GM10266 (cell line): Measurements from ENCODE around the gene C1orf56.

ENCODE experiments used
- DNase-seq: peaks from one replicate; pipeline ENCODE4 v3.0.0; 2012; ENCODE audit errors: extremely low spot score
- TF ChIP-seq, protein P1 (sequence below): IDR thresholded peaks from 2 replicates; pipeline ENCODE4 v1.5.1; 2012; ENCODE audit warnings: mild to moderate bottlenecking, low read depth; ENCODE audit not compliant: control insufficient read depth, insufficient read depth; ENCODE audit errors: missing control alignments

C1orf56 gene, protein sequence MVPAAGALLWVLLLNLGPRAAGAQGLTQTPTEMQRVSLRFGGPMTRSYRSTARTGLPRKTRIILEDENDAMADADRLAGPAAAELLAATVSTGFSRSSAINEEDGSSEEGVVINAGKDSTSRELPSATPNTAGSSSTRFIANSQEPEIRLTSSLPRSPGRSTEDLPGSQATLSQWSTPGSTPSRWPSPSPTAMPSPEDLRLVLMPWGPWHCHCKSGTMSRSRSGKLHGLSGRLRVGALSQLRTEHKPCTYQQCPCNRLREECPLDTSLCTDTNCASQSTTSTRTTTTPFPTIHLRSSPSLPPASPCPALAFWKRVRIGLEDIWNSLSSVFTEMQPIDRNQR

DNA sequence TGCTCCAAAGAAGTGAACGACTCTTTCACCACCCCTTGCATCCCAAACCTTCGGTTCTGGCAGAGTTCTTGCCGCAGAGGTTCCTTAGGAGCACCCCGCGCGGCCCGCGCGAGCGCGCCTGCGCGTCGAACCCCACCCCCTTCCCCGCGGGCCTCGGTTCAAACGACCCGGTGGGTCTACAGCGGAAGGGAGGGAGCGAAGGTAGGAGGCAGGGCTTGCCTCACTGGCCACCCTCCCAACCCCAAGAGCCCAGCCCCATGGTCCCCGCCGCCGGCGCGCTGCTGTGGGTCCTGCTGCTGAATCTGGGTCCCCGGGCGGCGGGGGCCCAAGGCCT lies at the start of gene C1orf56:
TSS of gene C1orf56 (plus strand) at position 161 of the 334 bp plus-strand sequence. CDS start at position 258, 97 bp downstream.
- DNase-seq: peak; percentile 84
- TF ChIP-seq, protein P1, sequence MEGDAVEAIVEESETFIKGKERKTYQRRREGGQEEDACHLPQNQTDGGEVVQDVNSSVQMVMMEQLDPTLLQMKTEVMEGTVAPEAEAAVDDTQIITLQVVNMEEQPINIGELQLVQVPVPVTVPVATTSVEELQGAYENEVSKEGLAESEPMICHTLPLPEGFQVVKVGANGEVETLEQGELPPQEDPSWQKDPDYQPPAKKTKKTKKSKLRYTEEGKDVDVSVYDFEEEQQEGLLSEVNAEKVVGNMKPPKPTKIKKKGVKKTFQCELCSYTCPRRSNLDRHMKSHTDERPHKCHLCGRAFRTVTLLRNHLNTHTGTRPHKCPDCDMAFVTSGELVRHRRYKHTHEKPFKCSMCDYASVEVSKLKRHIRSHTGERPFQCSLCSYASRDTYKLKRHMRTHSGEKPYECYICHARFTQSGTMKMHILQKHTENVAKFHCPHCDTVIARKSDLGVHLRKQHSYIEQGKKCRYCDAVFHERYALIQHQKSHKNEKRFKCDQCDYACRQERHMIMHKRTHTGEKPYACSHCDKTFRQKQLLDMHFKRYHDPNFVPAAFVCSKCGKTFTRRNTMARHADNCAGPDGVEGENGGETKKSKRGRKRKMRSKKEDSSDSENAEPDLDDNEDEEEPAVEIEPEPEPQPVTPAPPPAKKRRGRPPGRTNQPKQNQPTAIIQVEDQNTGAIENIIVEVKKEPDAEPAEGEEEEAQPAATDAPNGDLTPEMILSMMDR: no peak

DNA sequence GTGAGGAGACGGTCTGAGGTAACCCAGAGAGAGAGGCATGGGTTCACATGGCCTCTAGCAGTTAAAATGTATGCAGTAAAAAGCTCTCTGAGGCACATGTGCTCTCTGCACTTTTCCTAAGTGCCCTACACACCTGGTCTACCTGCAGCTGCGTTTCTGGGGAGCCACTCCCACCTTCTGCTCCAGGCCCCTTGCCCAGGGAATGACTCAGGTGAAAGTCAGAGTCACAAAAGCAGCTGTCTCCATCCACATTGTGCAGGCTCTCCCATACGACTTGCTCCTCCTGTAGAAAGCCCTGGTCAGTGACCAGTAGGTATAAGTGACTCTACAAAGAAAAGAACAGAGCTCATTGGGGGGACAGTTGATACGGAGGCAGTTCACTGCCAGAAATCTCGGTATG lies 49.6 kb upstream of the C1orf56 start:
- no peak for DNase-seq
- TF ChIP-seq, protein P1: no peak

DNA sequence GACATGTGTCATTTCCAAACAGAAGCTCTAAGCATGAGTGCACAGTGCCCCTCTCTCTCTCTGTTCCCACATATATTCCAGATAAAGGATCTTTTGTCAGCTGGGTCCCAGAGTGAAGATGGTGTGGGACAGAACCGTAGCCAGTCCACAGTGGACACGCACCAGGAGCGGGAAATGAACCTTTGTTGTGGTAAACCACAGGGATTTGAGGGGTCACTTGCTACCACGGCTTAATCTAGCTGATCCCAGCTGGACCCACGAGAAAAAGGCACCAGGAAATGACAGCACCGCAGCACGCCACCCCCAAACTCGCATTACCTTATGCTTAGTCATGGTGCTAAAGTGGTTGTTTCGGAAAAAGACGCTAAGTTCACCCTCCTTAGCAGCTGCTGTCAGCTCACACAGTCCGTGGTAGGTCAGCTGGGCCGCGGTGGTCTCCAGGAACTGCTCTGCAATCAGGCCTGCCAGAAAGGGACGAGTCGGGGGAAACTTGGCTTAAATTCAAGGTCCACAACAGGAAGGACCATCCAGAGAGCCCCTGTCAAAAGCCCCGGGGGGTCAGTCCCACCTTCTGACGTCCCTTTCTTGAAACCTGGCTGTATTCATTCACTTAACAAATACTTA lies 48.4 kb upstream of the C1orf56 start:
- TF ChIP-seq, protein P1: no peak
- DNase-seq: no peak

DNA sequence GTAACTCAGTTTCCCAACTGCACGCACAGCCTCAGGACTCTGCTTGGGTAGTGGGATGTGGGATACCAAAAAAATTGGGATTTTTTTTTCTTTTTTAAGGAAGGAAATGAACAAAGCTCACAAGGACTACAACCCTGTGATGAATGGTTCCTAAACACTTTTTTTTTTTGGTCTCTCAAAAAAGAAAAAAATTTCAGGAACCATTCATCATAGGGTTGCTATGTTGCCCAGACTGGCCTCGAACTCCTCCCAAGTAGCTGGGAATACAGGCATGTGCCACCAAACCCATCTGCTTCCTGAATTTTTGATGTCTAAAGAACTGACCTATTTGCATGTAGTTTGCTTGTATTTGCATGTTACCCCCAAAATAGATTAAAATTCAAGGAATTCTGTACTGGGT lies 47.6 kb upstream of the C1orf56 start:
- no peak for DNase-seq
- TF ChIP-seq, protein P1: no peak

DNA sequence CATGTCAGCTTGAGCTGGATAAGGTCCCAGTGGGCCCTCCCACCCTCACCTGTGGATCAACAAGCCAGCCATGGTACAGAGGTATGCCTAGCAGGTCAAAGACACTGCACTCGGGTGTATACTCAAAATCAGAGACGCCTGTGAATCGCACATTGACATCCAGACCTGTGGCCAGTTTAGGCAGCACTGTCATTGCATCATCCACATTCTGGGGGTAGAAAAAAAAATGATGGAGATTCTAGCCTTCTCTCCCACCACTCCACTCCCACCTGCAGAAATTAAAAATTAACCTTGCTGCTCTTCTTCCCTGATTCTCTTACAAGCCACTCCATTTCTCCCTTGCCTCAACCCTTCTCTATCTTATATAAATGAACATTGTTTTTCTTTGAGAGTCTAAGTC lies 47.1 kb upstream of the C1orf56 start:
- DNase-seq: no peak
- TF ChIP-seq, protein P1: no peak

DNA sequence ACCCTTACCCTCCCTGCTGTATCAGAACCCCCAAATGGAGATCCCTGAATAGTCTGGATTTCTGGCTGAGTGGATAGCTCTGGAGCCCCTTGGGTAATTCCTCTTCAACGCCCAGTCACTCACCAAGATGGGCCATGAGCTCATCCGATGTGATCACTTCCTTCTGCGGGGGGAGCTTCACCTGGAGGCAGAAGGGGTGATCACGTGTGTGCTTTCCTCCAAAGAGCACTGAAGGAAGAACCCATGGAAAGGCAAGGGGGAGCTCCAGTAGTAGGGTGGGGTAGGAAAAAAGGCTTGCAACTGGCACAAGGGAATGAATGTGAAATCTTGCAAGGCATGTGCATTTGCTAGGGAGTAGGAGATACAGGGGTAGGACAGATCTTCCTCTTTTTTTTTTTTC lies 45.9 kb upstream of the C1orf56 start:
- TF ChIP-seq, protein P1: no peak

DNA sequence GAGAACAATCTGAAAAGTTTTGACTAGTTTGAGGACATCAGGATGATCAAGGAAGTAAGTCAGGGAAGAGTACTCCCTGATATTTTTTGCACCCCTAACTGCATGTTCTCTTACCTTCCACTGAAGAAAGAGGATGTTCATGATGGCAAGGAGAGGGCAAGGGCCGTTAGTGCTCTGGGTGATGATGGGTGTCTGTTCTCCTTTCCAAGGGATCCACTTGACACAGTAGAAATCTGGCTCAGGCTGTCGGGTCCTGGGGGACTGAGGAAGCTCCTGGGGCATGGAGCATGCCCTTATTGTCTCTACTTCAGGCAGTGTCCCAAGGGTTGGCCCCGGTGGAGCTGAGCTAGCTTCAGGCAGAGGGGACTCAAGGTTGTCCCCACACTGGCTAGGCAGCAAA lies 45.5 kb upstream of the C1orf56 start:
- TF ChIP-seq, protein P1: no peak
- DNase-seq: no peak

More for the DNA sequence above, 45.9 kb upstream of the C1orf56 start:
- no peak for DNase-seq
